GM23248 (cell line): Measurements from ENCODE around the gene SLC35F3. TPM values are rescaled to one million over a fixed set of nuclear protein-coding genes. Genes with fewer than 3 reads are reported as not detected.

Experiments
- DNase-seq: peaks from one replicate; pipeline ENCODE4 v3.0.0-alpha.2; 2015
- H2AFZ ChIP-seq: fragments of 200-600 bp; sonication (generic); 2 replicates; pipeline ENCODE4 v1.6.1; 2016; ENCODE audit warnings: antibody characterized with exemption
- H3F3A ChIP-seq: fragments of 200-600 bp; sonication (generic); 2 replicates; pipeline ENCODE4 v1.6.1; 2016; ENCODE audit warnings: mild to moderate bottlenecking, antibody characterized with exemption, mixed run types; ENCODE audit not compliant: insufficient read depth
- H3K27ac ChIP-seq: fragments of 200-600 bp; sonication (generic); 2 replicates; pipeline ENCODE4 v1.5.1; 2016; ENCODE audit warnings: mild to moderate bottlenecking
- H3K27me3 ChIP-seq: fragments of 200-600 bp; sonication (generic); replicated peaks from 2 replicates; pipeline ENCODE4 v1.6.1; 2016; ENCODE audit warnings: mild to moderate bottlenecking; ENCODE audit not compliant: insufficient read depth
- H3K36me3 ChIP-seq: fragments of 200-600 bp; sonication (generic); 2 replicates; pipeline ENCODE4 v1.6.1; 2016; ENCODE audit warnings: low read depth, mild to moderate bottlenecking
- H3K4me1 ChIP-seq: fragments of 200-600 bp; sonication (generic); 2 replicates; pipeline ENCODE4 v1.6.1; 2016; ENCODE audit warnings: mild to moderate bottlenecking; ENCODE audit not compliant: insufficient read depth
- H3K4me2 ChIP-seq: fragments of 200-600 bp; sonication (generic); one replicate; pipeline ENCODE4 v1.6.1; 2016; ENCODE audit warnings: mild to moderate bottlenecking; ENCODE audit not compliant: unreplicated experiment
- H3K4me3 ChIP-seq: fragments of 200-600 bp; sonication (generic); 2 replicates; pipeline ENCODE4 v1.5.1; 2016; ENCODE audit warnings: mild to moderate bottlenecking
- H3K79me2 ChIP-seq: fragments of 200-600 bp; sonication (generic); 2 replicates; pipeline ENCODE4 v1.6.1; 2016; ENCODE audit warnings: mild to moderate bottlenecking; ENCODE audit not compliant: insufficient read depth
- H3K9ac ChIP-seq: fragments of 200-600 bp; sonication (generic); 2 replicates; pipeline ENCODE4 v1.6.1; 2016; ENCODE audit warnings: mild to moderate bottlenecking
- H3K9me2 ChIP-seq: fragments of 200-600 bp; sonication (generic); 2 replicates; pipeline ENCODE4 v1.6.1; 2016; ENCODE audit warnings: mixed run types, mild to moderate bottlenecking, moderate library complexity; ENCODE audit not compliant: insufficient read depth
- H3K9me3 ChIP-seq: fragments of 200-600 bp; sonication (generic); one replicate; pipeline ENCODE4 v1.6.1; 2017; ENCODE audit warnings: low read depth
- H4K20me1 ChIP-seq: fragments of 200-600 bp; sonication (generic); 2 replicates; pipeline ENCODE4 v1.6.0; 2016; ENCODE audit not compliant: insufficient read depth
- EZH2 ChIP-seq: fragments of 200-600 bp; sonication (generic); IDR thresholded peaks from 2 replicates; pipeline ENCODE4 v1.6.1; 2018; ENCODE audit warnings: antibody characterized with exemption, mild to moderate bottlenecking; ENCODE audit not compliant: insufficient read depth, poor library complexity, severe bottlenecking
- EZH2phosphoT487 ChIP-seq: fragments of 200-600 bp; sonication (generic); IDR thresholded peaks from 2 replicates; pipeline ENCODE4 v1.6.1; 2018; ENCODE audit warnings: antibody characterized with exemption, moderate library complexity, mild to moderate bottlenecking, low read depth; ENCODE audit not compliant: insufficient read depth
- WGBS, 2 experiments: methylation state at CpG; one replicate each; pipeline ENCODE4 v1.1.6; 2015 to 2017; ENCODE audit warnings: low lambda C conversion rate in 2 of 2, low coverage in 1 of 2; ENCODE audit errors: missing lambda C conversion rate in 2 of 2; 5-methylcytosine and 5-hydroxymethylcytosine counted together
- in situ Hi-C: fragments of 300-500 bp; cut with MboI; formaldehyde crosslinking; loops from 2 replicates; pipeline ENCODE4 v1.15.0; 2020
- polyA plus RNA-seq: library from polyadenylated mRNA; unstranded; fragments of >200 nt; fragmentation: Nextera tagmentation; extraction: Ambion mirVana; gene quantifications from 2 replicates; pipeline ENCODE4 v1.2.1, GENCODE V29; 2016
- total RNA-seq: library from RNA; depleted of rRNA; stranded (reverse); fragments of >200 nt; shearing (Covaris generic); gene quantifications from 2 replicates; pipeline ENCODE4 v1.2.3, GENCODE V29; 2014

The SLC35F3 gene
- total and polyA plus RNA-seq, 2 experiments from 2014 or later = 0.43 to 1.3 TPM

GRCh38 chr1:233873666-233874065 lies 30.8 kb upstream of the SLC35F3 start:
- no peak for TF ChIP-seq EZH2phosphoT487
- TF ChIP-seq EZH2 = no peak
- Histone ChIP-seq H3K36me3 (no peaks in the 10 kb centered on the region), H2AFZ (no peak overlapping the region), H3K9me3 (no peaks in the 10 kb centered on the region), H3K4me3 (no peak overlapping the region), H3F3A (no peaks in the 10 kb centered on the region), H3K9ac (no peak overlapping the region), H4K20me1 (no peaks in the 10 kb centered on the region), H3K4me1 (no peaks in the 10 kb centered on the region), H3K4me2 (no peak overlapping the region), H3K27me3 (no peaks in the 10 kb centered on the region), H3K79me2 (no peaks in the 10 kb centered on the region), H3K9me2 (no peaks in the 10 kb centered on the region), H3K27ac (no peak overlapping the region)
- in situ Hi-C loops = no loop called here
- no peak for DNase-seq
- WGBS, 2 experiments = 1% methylated on average over 4 of the region's 4 CpGs

- Histone ChIP-seq H3K9ac (no peak overlapping the region), H3K27me3 (no peaks in the 10 kb centered on the region), H3K9me3 (no peaks in the 10 kb centered on the region), H3K4me3 (no peak overlapping the region), H3K79me2 (no peaks in the 10 kb centered on the region), H3K36me3 (no peaks in the 10 kb centered on the region), H3F3A (no peaks in the 10 kb centered on the region), H3K9me2 (no peaks in the 10 kb centered on the region), H4K20me1 (no peaks in the 10 kb centered on the region), H3K27ac (no peak overlapping the region), H2AFZ (no peak overlapping the region), H3K4me1 (no peaks in the 10 kb centered on the region), H3K4me2 (no peak overlapping the region)
- no peak for DNase-seq
- TF ChIP-seq EZH2phosphoT487 = no peak
- TF ChIP-seq EZH2 = no peak
- 2 to 8% methylated on average over 3 of the region's 3 CpGs for WGBS, 2 experiments
- in situ Hi-C loops = no loop called here
Observed at GRCh38 chr1:233879841-233880240, 24.6 kb upstream of the SLC35F3 start.

- WGBS, 2 experiments = 13 to 16% methylated on average over 3 of the region's 3 CpGs
- Histone ChIP-seq H3K4me3 (no peak overlapping the region), H3K9me3 (no peaks in the 10 kb centered on the region), H3K4me1 (no peaks in the 10 kb centered on the region), H3K27me3 (no peaks in the 10 kb centered on the region), H2AFZ (no peak overlapping the region), H3K79me2 (no peaks in the 10 kb centered on the region), H3K9ac (no peak overlapping the region), H3K27ac (no peak overlapping the region), H3K36me3 (no peaks in the 10 kb centered on the region), H3F3A (no peaks in the 10 kb centered on the region), H3K9me2 (no peaks in the 10 kb centered on the region), H4K20me1 (no peaks in the 10 kb centered on the region), H3K4me2 (no peak overlapping the region)
- no peak for DNase-seq
- in situ Hi-C loops = no loop called here
- TF ChIP-seq EZH2phosphoT487 = no peak
Observed at GRCh38 chr1:233883671-233884070, 20.8 kb upstream of the SLC35F3 start.

GRCh38 chr1:233884461-233885151 lies 19.9 kb upstream of the SLC35F3 start:
- no peaks in the 10 kb centered on the region for H3K79me2 ChIP-seq
- H3K9me3 ChIP-seq = no peaks in the 10 kb centered on the region
- in situ Hi-C loops = no loop called here
- no peaks in the 10 kb centered on the region for H3K36me3 ChIP-seq
- no peak overlapping the region for H3K4me3 ChIP-seq
- H3F3A ChIP-seq = no peaks in the 10 kb centered on the region
- H2AFZ ChIP-seq = no peak overlapping the region
- no peaks in the 10 kb centered on the region for H4K20me1 ChIP-seq
- no peaks in the 10 kb centered on the region for H3K27me3 ChIP-seq
- no peak for TF ChIP-seq EZH2phosphoT487
- no peak for TF ChIP-seq EZH2
- no peaks in the 10 kb centered on the region for H3K9me2 ChIP-seq
- no peak for DNase-seq
- WGBS, 2 experiments = 1 to 3% methylated on average over 5 of the region's 5 CpGs
- H3K4me2 ChIP-seq = no peak overlapping the region
- no peak overlapping the region for H3K27ac ChIP-seq
- no peaks in the 10 kb centered on the region for H3K4me1 ChIP-seq
- no peak overlapping the region for H3K9ac ChIP-seq
